Ecto neural progenitor cell (in vitro differentiated cells): ENCODE results near the gene FGD2.

Experiments
- DNase-seq: peaks from one replicate; pipeline ENCODE4 v3.0.0-alpha.2; 2018; ENCODE audit warnings: low spot score

Gene FGD2

GRCh38 chr6:36997811-36998722 is 7.4 kb upstream of the FGD2 start:
- DNase-seq, result no peak

- no peak for DNase-seq
Observed at GRCh38 chr6:36998723-36999038, 6.8 kb upstream of the FGD2 start.

DNA sequence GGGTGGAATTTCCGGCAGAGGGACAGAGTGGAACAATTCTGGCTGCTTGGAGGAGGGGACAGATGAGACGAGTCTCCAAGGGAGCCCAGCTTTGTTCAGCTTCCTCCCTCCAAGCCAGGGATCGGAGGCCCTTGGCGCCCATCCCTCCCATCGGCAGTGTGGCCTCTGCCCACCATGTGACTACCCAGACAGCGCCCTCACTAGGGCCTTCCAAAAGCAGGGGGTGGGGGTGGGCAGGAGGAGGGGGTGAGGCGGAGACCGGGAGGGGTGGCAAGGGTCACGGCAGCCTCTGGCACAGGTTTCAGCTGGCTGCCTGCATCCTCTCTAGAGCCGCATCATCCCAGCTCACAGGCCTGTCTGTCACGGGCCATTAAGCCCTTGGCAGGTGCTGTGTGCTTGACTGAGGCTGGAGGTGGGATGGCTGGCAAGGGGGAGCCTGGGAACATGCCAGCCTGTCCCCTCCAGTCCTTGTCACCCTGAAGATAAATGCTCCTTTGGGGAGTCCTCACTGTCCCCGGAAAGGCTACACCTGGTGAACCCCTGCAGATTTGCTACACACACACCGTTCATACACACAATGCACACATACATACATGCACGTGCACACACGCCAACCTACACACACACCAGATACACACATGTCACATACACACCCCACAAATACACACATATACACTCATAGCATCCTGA is 6.2 kb upstream of the FGD2 start:
- DNase-seq, result no peak

DNA sequence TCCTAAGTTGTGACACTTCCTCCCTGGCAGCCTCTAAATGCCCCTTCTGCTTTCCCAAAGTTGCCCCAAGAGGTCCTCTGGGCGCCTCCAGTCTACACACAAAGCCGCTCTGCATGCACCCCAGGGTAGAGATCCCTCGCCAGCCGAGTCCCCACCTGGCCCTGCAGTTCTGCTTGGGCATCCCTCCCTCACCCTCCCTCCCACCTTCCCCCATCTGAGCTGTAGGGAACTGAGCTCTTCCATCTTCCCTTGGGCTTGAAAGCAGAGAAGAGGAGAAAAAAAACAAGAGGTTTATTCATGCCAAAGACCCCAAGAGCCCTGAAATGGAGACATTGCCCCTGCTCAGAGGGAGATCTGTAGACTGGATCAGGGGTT is 5.7 kb upstream of the FGD2 start:
- no peak for DNase-seq

- no peak for DNase-seq
Observed at GRCh38 chr6:37004044-37004980, 1.1 kb upstream of the FGD2 start.

GRCh38 chr6:37005827-37006567 is 542 bp downstream of the FGD2 start:
- no peak for DNase-seq

- no peak for DNase-seq
Observed at GRCh38 chr6:37006793-37007339, 1.4 kb downstream of the FGD2 start.

- DNase-seq, result no peak
Observed at GRCh38 chr6:37007340-37008043, 2.0 kb downstream of the FGD2 start.

DNA sequence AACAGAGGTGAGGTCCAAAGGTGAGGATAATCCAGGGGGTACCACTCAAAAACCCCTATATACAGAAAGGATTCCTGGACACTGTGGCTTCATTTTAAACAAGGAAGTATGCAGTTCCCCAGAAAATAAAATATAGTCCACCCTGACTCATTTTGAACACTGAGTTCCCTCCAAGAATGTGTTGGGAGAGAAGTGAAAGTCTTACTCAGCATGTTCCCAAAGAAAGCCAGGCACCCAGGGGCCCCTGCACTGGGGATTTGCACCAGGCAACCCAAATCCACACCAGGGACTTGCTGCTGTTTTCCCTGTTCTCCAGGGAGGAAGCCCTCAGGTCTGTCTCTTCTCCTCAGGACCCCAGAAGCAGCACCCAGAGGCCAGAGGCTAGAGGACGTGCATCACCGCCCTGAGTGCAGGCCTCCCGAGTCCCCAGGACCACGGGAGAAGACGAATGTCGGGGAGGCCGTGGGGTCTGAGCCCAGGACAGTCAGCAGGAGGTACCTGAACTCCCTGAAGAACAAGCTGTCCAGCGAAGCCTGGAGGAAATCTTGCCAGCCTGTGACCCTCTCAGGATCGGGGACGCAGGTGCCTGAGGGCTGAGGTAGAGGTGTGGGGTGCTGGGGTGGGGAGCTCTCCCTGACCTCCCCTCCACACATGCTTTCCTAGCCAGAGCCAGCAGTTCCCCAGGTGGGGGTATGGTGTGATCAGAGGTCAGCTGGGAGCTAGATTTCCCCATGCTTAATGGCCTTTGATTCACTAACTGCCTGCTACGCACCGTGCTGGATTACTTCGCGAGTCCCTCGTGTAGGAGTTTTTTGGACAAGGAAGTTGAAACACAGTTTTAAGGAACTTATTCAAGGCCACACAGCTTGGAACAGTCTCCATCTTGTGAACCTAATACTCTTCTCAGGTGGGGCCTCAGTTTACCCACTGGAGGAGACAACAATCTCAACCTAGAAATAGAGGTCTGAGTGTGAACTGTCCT is 3.3 kb downstream of the FGD2 start:
- DNase-seq, result no peak

DNA sequence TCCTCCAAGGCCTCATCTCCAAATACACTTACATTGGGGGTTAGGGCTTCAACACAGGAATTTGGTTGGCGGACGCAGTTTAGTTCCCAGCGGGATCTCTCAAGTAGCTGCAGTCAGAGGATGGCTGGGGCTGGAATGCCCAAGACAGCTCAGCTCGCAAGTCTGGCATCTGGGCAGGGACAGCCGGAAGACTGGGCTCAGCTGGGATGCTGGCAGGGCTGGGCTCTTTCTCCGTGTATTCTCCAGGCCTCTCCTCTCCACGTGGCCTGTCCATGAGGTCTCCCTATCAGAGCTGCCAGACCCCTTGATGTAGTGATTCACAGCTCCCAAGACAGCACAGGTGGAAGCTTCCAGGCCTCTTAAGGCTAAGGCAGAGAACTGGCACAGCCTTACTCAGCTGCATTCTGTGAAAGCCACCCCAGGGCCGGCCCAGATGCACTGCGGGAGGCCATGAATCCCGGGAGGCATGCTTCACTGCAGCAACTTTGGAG is 5.0 kb downstream of the FGD2 start:
- no peak for DNase-seq

GRCh38 chr6:37011656-37012378 is 6.4 kb downstream of the FGD2 start:
- no peak for DNase-seq

DNA sequence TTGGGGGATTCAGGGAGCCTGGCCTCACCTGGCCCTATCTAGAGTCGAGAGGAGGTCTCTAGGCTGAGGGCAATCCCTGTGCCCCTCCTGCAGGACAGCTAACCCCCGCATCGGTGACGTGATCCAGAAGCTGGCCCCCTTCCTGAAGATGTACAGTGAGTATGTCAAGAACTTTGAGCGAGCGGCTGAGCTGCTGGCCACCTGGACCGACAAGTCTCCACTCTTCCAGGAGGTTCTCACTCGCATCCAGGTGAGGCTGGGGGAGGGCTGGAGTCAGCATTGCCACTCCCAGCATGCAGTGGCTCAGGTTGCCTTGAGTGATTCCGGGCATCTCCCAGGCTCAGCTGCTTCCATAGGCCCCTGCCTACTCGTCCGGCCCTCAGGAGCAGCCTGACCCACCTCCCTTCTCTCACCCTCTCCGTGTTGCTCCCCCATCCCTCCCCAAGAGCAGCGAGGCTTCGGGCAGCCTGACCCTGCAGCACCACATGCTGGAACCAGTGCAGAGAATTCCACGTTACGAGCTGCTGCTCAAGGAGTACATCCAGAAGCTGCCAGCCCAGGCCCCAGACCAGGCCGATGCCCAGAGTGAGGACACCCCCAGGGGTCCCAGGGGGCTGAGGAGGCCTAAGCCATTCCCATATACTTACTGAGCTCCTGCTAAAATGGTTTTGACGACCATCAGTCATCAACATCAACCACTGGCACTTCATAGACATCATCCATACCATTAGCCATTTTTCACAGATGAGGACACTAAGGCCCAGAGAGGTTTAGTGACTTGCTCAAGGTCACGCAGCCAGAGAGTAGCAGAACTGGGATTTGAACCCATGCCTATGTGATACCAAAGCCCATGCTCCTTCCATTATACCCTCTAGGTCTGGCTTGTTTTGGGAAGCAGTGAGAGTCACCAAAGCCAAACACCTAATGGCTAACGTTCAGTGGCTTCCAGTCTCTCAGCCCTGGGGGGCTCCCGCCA is 8.3 kb downstream of the FGD2 start:
- DNase-seq, result no peak

- no peak for DNase-seq
Observed at GRCh38 chr6:37014667-37015066, 9.2 kb downstream of the FGD2 start.

DNA sequence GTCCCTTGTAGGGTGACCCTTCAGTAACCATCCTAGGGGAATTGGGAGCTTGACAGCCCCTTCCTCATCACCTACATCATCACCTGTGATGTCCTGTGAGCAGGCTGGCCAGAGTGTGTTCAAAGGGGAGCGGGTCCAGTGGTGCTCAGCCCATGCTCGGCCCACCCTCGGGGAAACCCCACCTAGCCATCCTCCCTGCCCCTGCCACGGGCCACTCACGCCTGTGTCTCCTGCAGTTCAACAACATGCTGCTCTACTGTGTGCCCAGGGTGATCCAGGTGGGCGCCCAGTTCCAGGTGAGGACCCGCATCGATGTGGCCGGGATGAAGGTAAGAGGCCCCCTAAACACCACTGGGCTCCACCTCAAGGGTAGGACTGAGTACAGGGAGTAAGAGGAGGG is 10.1 kb downstream of the FGD2 start:
- DNase-seq, result no peak

- DNase-seq, result no peak
Observed at GRCh38 chr6:37016995-37017394, 11.5 kb downstream of the FGD2 start.

GRCh38 chr6:37017606-37018197 is 12.2 kb downstream of the FGD2 start:
- no peak for DNase-seq
